ENCODE measurements around the gene UGT2B11.
"Not testable (repeated sequence)": the region's sequence is repeated elsewhere in the genome, so short reads cannot be mapped to it uniquely, and the experiment has no call there.

GRCh38 chr4:69240787-69241186 lies 26.2 kb upstream of the UGT2B11 start:
- not testable (repeated sequence) for TF ChIP-seq CTCF (IDR thresholded peaks at IDR 0.05; ENCODE audit: low read depth, low read length); EZH2phosphoT487 (IDR thresholded peaks at IDR 0.05; ENCODE audit: low read depth)

Measured in OCI-LY3 (cell line).